ENCODE data around the gene SREBF1. TPM values are rescaled to one million over a fixed set of nuclear protein-coding genes. Genes with fewer than 3 reads are reported as not detected.

Gene SREBF1
- total RNA-seq, 1 experiment from 2014 or later: 104 TPM

DNA sequence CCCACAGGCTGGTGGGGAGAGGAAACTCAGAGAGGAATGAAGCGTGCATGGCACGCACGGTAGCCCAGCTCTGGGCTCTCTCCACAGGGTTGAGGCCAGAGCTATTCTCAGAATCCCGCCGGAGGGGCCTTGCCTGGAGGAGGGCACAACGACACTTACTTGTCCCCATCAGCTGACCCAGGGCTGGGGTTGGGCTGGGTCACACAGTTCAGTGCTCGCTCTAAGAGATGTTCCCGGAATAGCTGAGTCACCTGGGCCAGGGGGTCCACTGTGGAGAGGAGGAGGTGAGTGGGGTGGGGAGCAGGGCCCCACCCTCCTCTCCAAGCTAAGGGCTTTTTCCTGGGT lies 21.8 kb downstream of the SREBF1 start:
- H3K9me3 Mint-ChIP-seq (ENCODE audit: low read depth, unreplicated experiment): no peaks in the 10 kb centered on the region
- DNase-seq: no peak
- intact Hi-C loops (cut with micrococcal nuclease; ENCODE audit: unreplicated experiment): loop anchor here (10.0 kb wide), 1 partner anchor 50 kb away; no protein-coding TSS in a partner anchor
- CTCF ChIA-PET: interaction anchor here (0.9 kb wide), 1 partner anchor 104 kb away, joined by 3 read pairs; no protein-coding TSS in a partner anchor
- H3K4me3 Mint-ChIP-seq (ENCODE audit: low read depth, unreplicated experiment): no peak overlapping the region
- no TSS peak for BruUV-seq (replicated peaks)
- no peaks in the 10 kb centered on the region for H3K27me3 Mint-ChIP-seq (ENCODE audit: unreplicated experiment)
- TF ChIP-seq, protein P1, sequence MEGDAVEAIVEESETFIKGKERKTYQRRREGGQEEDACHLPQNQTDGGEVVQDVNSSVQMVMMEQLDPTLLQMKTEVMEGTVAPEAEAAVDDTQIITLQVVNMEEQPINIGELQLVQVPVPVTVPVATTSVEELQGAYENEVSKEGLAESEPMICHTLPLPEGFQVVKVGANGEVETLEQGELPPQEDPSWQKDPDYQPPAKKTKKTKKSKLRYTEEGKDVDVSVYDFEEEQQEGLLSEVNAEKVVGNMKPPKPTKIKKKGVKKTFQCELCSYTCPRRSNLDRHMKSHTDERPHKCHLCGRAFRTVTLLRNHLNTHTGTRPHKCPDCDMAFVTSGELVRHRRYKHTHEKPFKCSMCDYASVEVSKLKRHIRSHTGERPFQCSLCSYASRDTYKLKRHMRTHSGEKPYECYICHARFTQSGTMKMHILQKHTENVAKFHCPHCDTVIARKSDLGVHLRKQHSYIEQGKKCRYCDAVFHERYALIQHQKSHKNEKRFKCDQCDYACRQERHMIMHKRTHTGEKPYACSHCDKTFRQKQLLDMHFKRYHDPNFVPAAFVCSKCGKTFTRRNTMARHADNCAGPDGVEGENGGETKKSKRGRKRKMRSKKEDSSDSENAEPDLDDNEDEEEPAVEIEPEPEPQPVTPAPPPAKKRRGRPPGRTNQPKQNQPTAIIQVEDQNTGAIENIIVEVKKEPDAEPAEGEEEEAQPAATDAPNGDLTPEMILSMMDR (IDR thresholded peaks at IDR 0.05; ENCODE audit: unreplicated experiment): no peak
- H3K4me1 Mint-ChIP-seq (ENCODE audit: low read depth, unreplicated experiment): peaks cover 19% of the 10 kb centered on the region
- peaks cover 71% of the 10 kb centered on the region for H3K36me3 Mint-ChIP-seq (ENCODE audit: insufficient read depth, unreplicated experiment)
- no peak overlapping the region for H3K27ac Mint-ChIP-seq (ENCODE audit: unreplicated experiment)

DNA sequence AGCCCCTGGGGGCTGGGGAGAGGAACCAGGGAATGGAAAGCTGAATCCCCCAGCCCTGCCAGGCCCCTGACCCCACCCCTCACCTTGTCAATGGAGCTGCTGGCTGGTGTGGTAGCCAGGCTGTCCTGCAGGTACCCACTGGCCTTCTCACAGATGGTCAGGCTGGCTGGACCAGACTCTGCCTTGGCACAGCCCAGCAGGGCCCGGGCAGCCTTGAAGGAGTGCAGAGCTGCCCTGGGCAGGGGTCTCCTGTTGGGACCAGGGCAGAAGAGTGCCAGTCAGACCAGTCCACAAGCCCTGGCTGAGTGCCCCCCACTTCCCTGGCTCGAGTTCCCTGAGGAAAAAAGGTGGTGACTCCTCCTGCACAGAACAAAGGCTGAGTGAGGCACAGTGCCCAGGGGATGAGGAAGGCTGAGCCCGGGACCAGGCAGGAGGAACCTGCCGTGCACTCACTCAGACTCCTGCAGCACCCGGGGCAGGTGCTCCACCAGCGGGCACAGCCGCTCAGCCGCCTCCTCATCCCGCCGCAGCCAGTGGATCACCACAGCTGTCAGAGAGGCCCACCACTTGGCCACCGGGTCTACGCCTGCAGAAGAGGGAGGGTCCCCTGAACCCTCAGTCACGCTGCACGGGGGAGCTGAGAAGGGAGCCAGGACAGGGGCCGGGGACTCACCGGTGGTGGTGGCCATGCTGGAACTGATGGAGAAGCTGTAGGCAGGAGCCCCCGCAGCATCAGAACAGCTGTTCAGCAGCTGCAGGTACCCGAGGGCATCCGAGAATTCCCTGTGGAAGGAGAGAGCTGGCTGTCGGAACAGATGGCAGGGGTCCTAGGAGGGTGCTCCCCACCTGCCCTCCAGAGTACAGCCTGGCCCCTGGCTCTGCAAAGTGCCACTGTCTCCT lies 22.4 kb downstream of the SREBF1 start:
- CTCF ChIA-PET: interaction anchor here (0.9 to 1.3 kb wide), 2 partner anchors 45 to 105 kb away, joined by 3 read pairs; no protein-coding TSS in a partner anchor
- no peaks in the 10 kb centered on the region for H3K9me3 Mint-ChIP-seq (ENCODE audit: low read depth, unreplicated experiment)
- no peak overlapping the region for H3K4me3 Mint-ChIP-seq (ENCODE audit: low read depth, unreplicated experiment)
- no peak overlapping the region for H3K27ac Mint-ChIP-seq (ENCODE audit: unreplicated experiment)
- no TSS peak for BruUV-seq (replicated peaks)
- intact Hi-C loops (cut with micrococcal nuclease; ENCODE audit: unreplicated experiment): loop anchor here (10.0 kb wide), 1 partner anchor 50 kb away; no protein-coding TSS in a partner anchor
- H3K4me1 Mint-ChIP-seq (ENCODE audit: low read depth, unreplicated experiment): peaks cover 12% of the 10 kb centered on the region
- peaks cover 69% of the 10 kb centered on the region for H3K36me3 Mint-ChIP-seq (ENCODE audit: insufficient read depth, unreplicated experiment)
- no peak for DNase-seq
- TF ChIP-seq, protein P1 (IDR thresholded peaks at IDR 0.05; ENCODE audit: unreplicated experiment): no peak
- no peaks in the 10 kb centered on the region for H3K27me3 Mint-ChIP-seq (ENCODE audit: unreplicated experiment)

DNA sequence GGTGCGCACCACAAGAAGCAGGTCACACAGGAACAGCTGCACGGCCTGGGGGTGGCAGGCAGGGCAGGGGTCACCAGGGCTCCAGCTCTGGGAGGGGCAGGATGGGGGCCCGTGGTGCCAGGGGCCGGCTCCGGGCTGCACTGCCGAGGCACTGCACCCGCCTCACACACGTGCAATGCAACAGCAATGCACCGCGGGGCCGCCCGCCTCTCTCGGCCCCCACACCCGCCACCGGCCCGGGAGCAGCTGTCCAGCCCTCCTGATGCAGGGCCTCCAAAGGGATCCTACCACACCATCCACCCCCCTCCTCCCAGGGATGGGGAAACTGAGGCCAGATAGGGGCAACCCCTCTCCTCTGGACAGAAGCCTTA lies 23.1 kb downstream of the SREBF1 start:
- Mint-ChIP-seq H3K4me1 (ENCODE audit: low read depth, unreplicated experiment) (peaks cover 5% of the 10 kb centered on the region), H3K27me3 (ENCODE audit: unreplicated experiment) (no peaks in the 10 kb centered on the region), H3K9me3 (ENCODE audit: low read depth, unreplicated experiment) (no peaks in the 10 kb centered on the region), H3K36me3 (ENCODE audit: insufficient read depth, unreplicated experiment) (peaks cover 73% of the 10 kb centered on the region), H3K4me3 (ENCODE audit: low read depth, unreplicated experiment) (no peak overlapping the region), H3K27ac (ENCODE audit: unreplicated experiment) (no peak overlapping the region)
- CTCF ChIA-PET: interaction anchor here (0.6 to 1.3 kb wide), 2 partner anchors 42 to 46 kb away, joined by 3 read pairs; no protein-coding TSS in a partner anchor
- BruUV-seq (replicated peaks): no TSS peak
- TF ChIP-seq, protein P1 (IDR thresholded peaks at IDR 0.05; ENCODE audit: unreplicated experiment): no peak
- intact Hi-C loops (cut with micrococcal nuclease; ENCODE audit: unreplicated experiment): loop anchor here (10.0 kb wide), 1 partner anchor 51 kb away; no protein-coding TSS in a partner anchor
- no peak for DNase-seq

DNA sequence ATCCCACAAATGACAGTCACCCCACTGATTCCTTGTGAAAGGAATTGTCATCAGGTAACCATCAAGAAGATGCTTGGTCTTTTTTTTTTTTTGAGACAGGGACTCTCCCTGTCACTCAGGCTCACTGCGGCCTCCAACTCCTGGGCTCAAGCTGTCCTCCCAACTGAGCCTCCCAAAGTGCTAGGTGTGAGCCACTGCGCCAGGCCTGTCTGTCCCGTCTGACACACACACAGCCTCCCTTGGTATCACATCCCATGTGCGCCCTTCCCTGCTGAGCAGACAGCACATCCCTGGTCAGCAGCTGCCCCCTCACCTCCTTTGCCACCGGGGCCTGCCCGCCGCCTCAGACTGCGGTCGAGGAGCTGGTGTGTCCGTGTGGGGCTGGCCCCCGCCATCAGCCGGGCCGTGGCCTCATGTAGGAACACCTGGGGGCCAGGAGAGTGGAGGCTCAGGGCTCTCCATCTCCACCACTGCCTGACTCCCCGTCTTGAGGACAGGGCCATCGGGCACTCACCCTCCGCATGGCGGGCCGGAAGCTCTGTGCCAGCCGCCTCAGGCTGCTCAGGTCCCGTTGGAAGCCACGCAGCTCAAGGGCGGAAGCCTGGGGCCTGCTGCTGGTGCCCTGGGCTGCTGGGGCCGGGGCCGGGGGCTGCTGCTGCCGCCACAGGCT lies 23.6 kb downstream of the SREBF1 start:
- CTCF ChIA-PET: interaction anchor here (0.6 to 1.3 kb wide), 2 partner anchors 43 to 47 kb away, joined by 3 read pairs; no protein-coding TSS in a partner anchor
- DNase-seq: no peak
- H3K4me3 Mint-ChIP-seq (ENCODE audit: low read depth, unreplicated experiment): no peak overlapping the region
- no peak overlapping the region for H3K27ac Mint-ChIP-seq (ENCODE audit: unreplicated experiment)
- peaks cover under 1% of the 10 kb centered on the region for H3K4me1 Mint-ChIP-seq (ENCODE audit: low read depth, unreplicated experiment)
- BruUV-seq (replicated peaks): no TSS peak
- H3K36me3 Mint-ChIP-seq (ENCODE audit: insufficient read depth, unreplicated experiment): peaks cover 77% of the 10 kb centered on the region
- TF ChIP-seq, protein P1 (IDR thresholded peaks at IDR 0.05; ENCODE audit: unreplicated experiment): no peak
- H3K27me3 Mint-ChIP-seq (ENCODE audit: unreplicated experiment): no peaks in the 10 kb centered on the region
- no peaks in the 10 kb centered on the region for H3K9me3 Mint-ChIP-seq (ENCODE audit: low read depth, unreplicated experiment)
- intact Hi-C loops (cut with micrococcal nuclease; ENCODE audit: unreplicated experiment): loop anchor here (10.0 kb wide), 1 partner anchor 52 kb away; no protein-coding TSS in a partner anchor
